ENCODE results near the gene BTG4. TPM values are rescaled to one million over a fixed set of nuclear protein-coding genes. Genes with fewer than 3 reads are reported as not detected.

Gene BTG4
- total RNA-seq, 1 donor from 2014 or later: not detected

Other genes starting within 250 kb of the BTG4 start
- 0.58 TPM for gene POU2AF3, start 213.8 kb downstream of the BTG4 start, total RNA-seq
- 0.38 TPM for gene POU2AF1, start 133.1 kb downstream of the BTG4 start, total RNA-seq
- not detected for gene HOATZ, start 2.4 kb upstream of the BTG4 start, total RNA-seq
- gene LAYN, start 28.3 kb upstream of the BTG4 start, total RNA-seq: 0.73 TPM
- gene SIK2, start 90.1 kb upstream of the BTG4 start, total RNA-seq: 23.7 TPM

Data from left lobe of liver (tissue), 1 donor.